Measurements from ENCODE around the gene TACC3.
"Not testable (repeated sequence)": the region's sequence is repeated elsewhere in the genome, so short reads cannot be mapped to it uniquely, and the experiment has no call there.

Gene TACC3

GRCh38 chr4:1721003-1721665 lies at the start of gene TACC3, which contains the start of gene TMEM129:
TSS of gene TACC3 (plus strand) at chr4:1721521. CDS start at chr4:1723422, 1,901 bp downstream.
TSS of gene TMEM129 (minus strand) at chr4:1721323. CDS start at chr4:1720837, 486 bp downstream.
- DNase-seq, result peak; percentile 76 to 97 (median 92)

- DNase-seq, result no peak
These were observed 47.6 kb upstream of the TACC3 start for GRCh38 chr4:1673671-1674070.

GRCh38 chr4:1674682-1675081 lies 46.6 kb upstream of the TACC3 start:
- DNase-seq, result peak in 7 of 14 donors; percentile 7 to 30 (median 19)

- no peak for DNase-seq
These were observed 46.1 kb upstream of the TACC3 start for GRCh38 chr4:1675136-1675801.

- DNase-seq, result no peak
These were observed 45.6 kb upstream of the TACC3 start for GRCh38 chr4:1675802-1676137.

- DNase-seq, result no peak
These were observed 44.5 kb upstream of the TACC3 start for GRCh38 chr4:1676605-1677525.

- DNase-seq, result no peak
These were observed 43.1 kb upstream of the TACC3 start for GRCh38 chr4:1678244-1678643.

- no peak for DNase-seq
These were observed 38.5 kb upstream of the TACC3 start for GRCh38 chr4:1682860-1683259.

GRCh38 chr4:1683261-1683735 lies 38.0 kb upstream of the TACC3 start:
- peak in 1 of 14 donors; percentile 43 for DNase-seq

GRCh38 chr4:1683736-1684505 lies 37.4 kb upstream of the TACC3 start, which contains the start of gene FAM53A:
TSS of gene FAM53A (minus strand) at chr4:1684313. CDS start at chr4:1668741, 15,572 bp downstream.
- DNase-seq, result peak in 11 of 14 donors; percentile 18 to 88 (median 70)

GRCh38 chr4:1684506-1685234 lies 36.7 kb upstream of the TACC3 start:
- peak in 3 of 14 donors; percentile 21 to 81 (median 59) for DNase-seq

- no peak for DNase-seq
These were observed 35.8 kb upstream of the TACC3 start for GRCh38 chr4:1685235-1686150.

- no peak for DNase-seq
These were observed 34.8 kb upstream of the TACC3 start for GRCh38 chr4:1686440-1687036.

- no peak for DNase-seq
These were observed 30.6 kb upstream of the TACC3 start for GRCh38 chr4:1690698-1691097.

GRCh38 chr4:1691737-1692373 lies 29.5 kb upstream of the TACC3 start:
- DNase-seq, result no peak

GRCh38 chr4:1693131-1693896 lies 28.0 kb upstream of the TACC3 start:
- DNase-seq, result peak in 7 of 14 donors; percentile 22 to 58 (median 25)

GRCh38 chr4:1695913-1696312 lies 25.4 kb upstream of the TACC3 start:
- DNase-seq, result no peak

- not testable (repeated sequence) for DNase-seq
These were observed 19.6 kb upstream of the TACC3 start for GRCh38 chr4:1701671-1702070.
